ENCODE data around the gene MAN1A1.

- TF ChIP-seq POLR2AphosphoS5 (IDR thresholded peaks at IDR 0.05) (peak; percentile 32), POLR2A (IDR thresholded peaks at IDR 0.05) (no peak)
- TF ChIP-seq, protein P1, sequence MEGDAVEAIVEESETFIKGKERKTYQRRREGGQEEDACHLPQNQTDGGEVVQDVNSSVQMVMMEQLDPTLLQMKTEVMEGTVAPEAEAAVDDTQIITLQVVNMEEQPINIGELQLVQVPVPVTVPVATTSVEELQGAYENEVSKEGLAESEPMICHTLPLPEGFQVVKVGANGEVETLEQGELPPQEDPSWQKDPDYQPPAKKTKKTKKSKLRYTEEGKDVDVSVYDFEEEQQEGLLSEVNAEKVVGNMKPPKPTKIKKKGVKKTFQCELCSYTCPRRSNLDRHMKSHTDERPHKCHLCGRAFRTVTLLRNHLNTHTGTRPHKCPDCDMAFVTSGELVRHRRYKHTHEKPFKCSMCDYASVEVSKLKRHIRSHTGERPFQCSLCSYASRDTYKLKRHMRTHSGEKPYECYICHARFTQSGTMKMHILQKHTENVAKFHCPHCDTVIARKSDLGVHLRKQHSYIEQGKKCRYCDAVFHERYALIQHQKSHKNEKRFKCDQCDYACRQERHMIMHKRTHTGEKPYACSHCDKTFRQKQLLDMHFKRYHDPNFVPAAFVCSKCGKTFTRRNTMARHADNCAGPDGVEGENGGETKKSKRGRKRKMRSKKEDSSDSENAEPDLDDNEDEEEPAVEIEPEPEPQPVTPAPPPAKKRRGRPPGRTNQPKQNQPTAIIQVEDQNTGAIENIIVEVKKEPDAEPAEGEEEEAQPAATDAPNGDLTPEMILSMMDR (IDR thresholded peaks at IDR 0.05), result no peak
These were observed 141.4 kb downstream of the MAN1A1 start for GRCh38 chr6:119207971-119208725.

Data from prostate gland (tissue), 2 donors.